Upper lobe of right lung (tissue), 1 donor: ENCODE results near the gene AARS2. TPM values are rescaled to one million over a fixed set of nuclear protein-coding genes. Genes with fewer than 3 reads are reported as not detected.
A peak's percentile ranks its signal among the peaks of the same experiment; 100 is the strongest.

ENCODE experiments used
- ATAC-seq: fragments of 200-7000 bp; cut with Tn5 transposase; one replicate; pipeline ENCODE4 v1.9.1; 2020; ENCODE audit warnings: mild to moderate bottlenecking, moderate library complexity
- DNase-seq: peaks from one replicate; pipeline ENCODE4 v3.0.0-alpha.2; 2020
- H3K27ac ChIP-seq: fragments of 200-600 bp; one replicate; pipeline ENCODE4 v1.8.0; 2022
- H3K27me3 ChIP-seq: fragments of 200-600 bp; one replicate; pipeline ENCODE4 v1.8.0; 2022; ENCODE audit warnings: mild to moderate bottlenecking
- H3K36me3 ChIP-seq: fragments of 200-600 bp; one replicate; pipeline ENCODE4 v1.8.0; 2022
- H3K4me1 ChIP-seq: fragments of 200-600 bp; one replicate; pipeline ENCODE4 v1.8.0; 2022
- H3K4me3 ChIP-seq: fragments of 200-600 bp; one replicate; pipeline ENCODE4 v1.8.0; 2022; ENCODE audit warnings: mild to moderate bottlenecking
- H3K9me3 ChIP-seq: fragments of 200-600 bp; one replicate; pipeline ENCODE4 v1.8.0; 2022
- intact Hi-C: fragments of 100-400 bp; cut with DNase I; formaldehyde crosslinking; loops from one replicate; pipeline ENCODE4 v1.11.0; 2022
- total RNA-seq: library from RNA; stranded (reverse); fragmentation: NEBNext Ultra II Directional; extraction: Animal tissue kit (Norgen Biotek cat#: 25700); gene quantifications from one replicate; pipeline ENCODE4 v1.2.1, GENCODE V29; 2021
- TF ChIP-seq, protein P1 (sequence below): fragments of 200-600 bp; IDR thresholded peaks from one replicate; pipeline ENCODE4 v1.8.0; 2022; ENCODE audit warnings: antibody characterized with exemption
- donor health status: DM: no; HTN: yes; CAD: no; lungs with severe emphysema.

AARS2 gene
- total RNA-seq, 1 donor from 2014 or later, result 11.8 TPM

- intact Hi-C loops, result no loop called here
- ATAC-seq (no peak), DNase-seq (no peak)
- H3K27me3 ChIP-seq, result peaks cover 51% of the 10 kb centered on the region
- H3K36me3 ChIP-seq, result no peaks in the 10 kb centered on the region
- H3K27ac ChIP-seq, result no peak overlapping the region
- no peak overlapping the region for H3K4me3 ChIP-seq
- TF ChIP-seq, protein P1, sequence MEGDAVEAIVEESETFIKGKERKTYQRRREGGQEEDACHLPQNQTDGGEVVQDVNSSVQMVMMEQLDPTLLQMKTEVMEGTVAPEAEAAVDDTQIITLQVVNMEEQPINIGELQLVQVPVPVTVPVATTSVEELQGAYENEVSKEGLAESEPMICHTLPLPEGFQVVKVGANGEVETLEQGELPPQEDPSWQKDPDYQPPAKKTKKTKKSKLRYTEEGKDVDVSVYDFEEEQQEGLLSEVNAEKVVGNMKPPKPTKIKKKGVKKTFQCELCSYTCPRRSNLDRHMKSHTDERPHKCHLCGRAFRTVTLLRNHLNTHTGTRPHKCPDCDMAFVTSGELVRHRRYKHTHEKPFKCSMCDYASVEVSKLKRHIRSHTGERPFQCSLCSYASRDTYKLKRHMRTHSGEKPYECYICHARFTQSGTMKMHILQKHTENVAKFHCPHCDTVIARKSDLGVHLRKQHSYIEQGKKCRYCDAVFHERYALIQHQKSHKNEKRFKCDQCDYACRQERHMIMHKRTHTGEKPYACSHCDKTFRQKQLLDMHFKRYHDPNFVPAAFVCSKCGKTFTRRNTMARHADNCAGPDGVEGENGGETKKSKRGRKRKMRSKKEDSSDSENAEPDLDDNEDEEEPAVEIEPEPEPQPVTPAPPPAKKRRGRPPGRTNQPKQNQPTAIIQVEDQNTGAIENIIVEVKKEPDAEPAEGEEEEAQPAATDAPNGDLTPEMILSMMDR, result no peak
- H3K4me1 ChIP-seq, result no peaks in the 10 kb centered on the region
- no peaks in the 10 kb centered on the region for H3K9me3 ChIP-seq
Observed at GRCh38 chr6:44277763-44278162, 35.4 kb downstream of the AARS2 start.

DNA sequence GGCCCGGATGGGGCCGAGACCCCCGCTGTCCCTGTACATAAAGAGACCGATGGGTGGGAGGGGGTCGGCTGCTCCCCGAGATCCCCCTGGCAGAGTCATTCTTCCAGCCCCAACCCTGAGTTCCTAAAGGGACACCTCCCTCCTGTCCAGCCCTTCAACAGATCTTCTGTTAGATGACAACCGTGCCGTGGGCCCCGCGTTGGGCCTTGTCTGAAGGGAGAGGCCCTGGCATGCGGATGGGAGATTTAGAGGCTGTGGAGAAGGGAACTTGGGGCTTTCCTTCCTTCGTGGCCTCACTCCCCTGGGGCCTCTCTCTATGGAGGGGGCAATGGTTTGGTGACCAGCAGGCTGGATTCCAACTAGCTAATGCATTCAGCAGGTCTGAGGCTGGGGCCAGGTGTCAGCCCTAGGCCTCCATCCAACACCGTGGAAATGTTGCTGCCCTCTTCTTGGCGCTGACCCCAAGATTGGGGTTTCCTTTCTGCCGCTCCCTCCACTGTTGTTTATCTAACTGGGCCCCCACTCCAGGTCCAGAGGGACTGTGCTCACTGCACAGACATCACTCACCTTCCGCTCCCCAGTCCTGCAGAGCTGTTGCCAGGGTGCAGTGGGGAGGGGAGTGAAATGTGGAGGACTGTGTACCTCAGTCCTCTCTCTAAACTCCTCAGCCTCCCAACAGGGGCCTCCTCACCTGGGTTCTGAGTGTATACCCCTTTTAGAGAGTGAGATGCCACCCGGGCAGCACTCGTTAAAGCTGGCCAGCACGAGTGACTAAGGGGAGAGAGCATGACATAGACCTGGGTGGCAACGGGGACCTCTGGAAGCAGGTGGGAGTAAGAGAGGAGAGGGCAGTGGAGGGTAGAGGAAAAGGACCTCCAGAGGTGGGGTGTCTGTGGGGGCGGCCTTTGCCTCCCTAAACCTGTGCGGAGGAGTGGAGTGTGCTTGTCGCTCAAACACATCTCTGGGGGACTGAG is 36.2 kb downstream of the AARS2 start:
- Histone ChIP-seq H3K4me1 (no peaks in the 10 kb centered on the region), H3K36me3 (no peaks in the 10 kb centered on the region), H3K9me3 (no peaks in the 10 kb centered on the region), H3K27me3 (peaks cover 59% of the 10 kb centered on the region), H3K4me3 (no peak overlapping the region), H3K27ac (no peak overlapping the region)
- intact Hi-C loops, result no loop called here
- DNase-seq, result no peak
- TF ChIP-seq, protein P1, result no peak
- no peak for ATAC-seq

DNA sequence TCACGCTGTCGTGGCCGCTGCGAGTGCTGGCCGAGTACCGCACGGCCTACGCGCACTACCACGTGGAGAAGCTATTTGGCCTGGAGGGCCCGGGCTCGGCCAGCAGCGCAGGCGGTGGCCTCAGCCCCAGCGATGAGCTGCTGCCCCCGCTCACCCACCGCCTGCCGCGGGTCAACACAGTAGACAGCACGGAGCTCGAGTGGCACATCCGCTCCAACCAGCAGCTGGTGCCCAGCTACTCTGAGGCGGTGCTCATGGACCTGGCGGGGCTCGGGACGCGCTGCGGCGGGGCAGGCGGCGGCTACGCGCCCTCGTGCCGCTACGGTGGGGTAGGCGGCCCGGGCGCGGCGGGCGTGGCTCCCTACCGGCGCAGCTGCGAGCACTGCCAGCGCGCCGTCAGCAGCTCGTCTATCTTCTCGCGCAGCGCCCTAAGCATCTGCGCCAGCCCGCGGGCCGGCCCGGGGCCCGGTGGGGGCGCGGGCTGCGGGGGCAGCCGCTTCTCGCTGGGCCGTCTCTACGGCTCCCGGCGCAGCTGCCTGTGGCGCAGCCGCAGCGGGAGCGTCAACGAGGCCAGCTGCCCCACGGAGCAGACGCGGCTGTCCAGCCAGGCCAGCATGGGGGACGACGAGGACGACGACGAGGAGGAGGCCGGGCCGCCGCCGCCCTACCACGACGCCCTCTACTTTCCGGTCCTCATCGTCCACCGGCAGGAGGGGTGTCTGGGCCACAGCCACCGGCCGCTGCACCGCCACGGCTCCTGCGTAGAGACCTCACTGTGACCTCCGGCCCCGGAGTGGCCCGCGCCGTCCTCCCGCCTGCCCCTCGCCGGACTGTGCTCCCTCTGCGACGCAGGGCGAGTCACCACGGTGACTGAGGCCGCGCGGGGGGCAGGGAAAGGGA is 37.1 kb downstream of the AARS2 start:
- Histone ChIP-seq H3K27me3 (peaks cover 66% of the 10 kb centered on the region), H3K9me3 (no peaks in the 10 kb centered on the region), H3K4me3 (peak overlapping the region; percentile 36)

DNA sequence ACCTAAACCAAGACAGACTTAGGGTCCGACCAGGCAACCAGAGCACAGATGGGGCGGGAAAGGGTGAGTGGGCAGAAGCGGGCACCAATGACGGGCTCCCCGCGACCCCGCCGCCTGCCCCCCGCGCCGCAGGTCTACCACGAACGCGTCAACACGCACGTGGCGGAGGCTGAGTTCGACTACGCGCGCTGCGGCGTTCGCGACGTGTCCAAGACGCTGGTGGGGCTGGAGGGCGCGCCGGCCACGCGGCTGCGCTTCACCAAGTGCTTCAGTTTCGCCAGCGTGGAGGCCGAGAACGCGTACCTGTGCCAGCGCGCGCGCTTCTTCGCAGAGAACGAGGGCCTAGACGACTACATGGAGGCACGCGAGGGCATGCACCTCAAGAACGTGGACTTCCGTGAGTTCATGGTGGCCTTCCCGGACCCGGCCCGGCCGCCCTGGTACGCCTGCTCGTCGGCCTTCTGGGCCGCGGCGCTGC is 37.8 kb downstream of the AARS2 start:
- Histone ChIP-seq H3K27me3 (peaks cover 67% of the 10 kb centered on the region), H3K4me1 (no peaks in the 10 kb centered on the region), H3K4me3 (no peak overlapping the region), H3K36me3 (no peaks in the 10 kb centered on the region), H3K9me3 (no peaks in the 10 kb centered on the region), H3K27ac (no peak overlapping the region)
- intact Hi-C loops, result no loop called here
- no peak for ATAC-seq
- TF ChIP-seq, protein P1, result no peak
- DNase-seq, result no peak

More for the DNA sequence above, 37.1 kb downstream of the AARS2 start:
- ATAC-seq (peak; percentile 59), DNase-seq (no peak)
- intact Hi-C loops, result no loop called here
- H3K4me1 ChIP-seq, result no peaks in the 10 kb centered on the region
- no peaks in the 10 kb centered on the region for H3K36me3 ChIP-seq
- no peak overlapping the region for H3K27ac ChIP-seq
- TF ChIP-seq, protein P1, result no peak

DNA sequence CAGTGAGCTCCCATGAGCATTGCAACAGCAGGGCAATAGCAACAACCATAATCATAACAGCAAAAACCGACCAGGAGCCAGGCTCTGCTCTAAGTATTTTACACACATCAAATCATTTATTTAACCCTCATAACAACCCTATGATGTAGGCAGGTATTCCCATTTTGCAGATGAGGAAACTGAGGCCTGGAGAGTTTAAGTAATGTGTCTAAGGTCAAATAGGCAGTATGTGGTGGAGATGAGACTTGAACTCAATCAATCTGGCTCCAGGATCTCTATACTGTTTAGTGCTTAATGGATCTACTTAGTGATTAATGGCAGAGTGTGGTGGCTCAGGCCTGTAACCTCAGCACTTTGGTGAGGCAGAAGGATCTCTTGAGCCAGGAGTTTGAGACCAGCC is 39.5 kb downstream of the AARS2 start:
- no peak overlapping the region for H3K4me3 ChIP-seq

More for the DNA sequence above, 39.5 kb downstream of the AARS2 start:
- DNase-seq (no peak), ATAC-seq (no peak)
- Histone ChIP-seq H3K27me3 (peaks cover 72% of the 10 kb centered on the region), H3K4me1 (no peaks in the 10 kb centered on the region), H3K36me3 (no peaks in the 10 kb centered on the region), H3K9me3 (no peaks in the 10 kb centered on the region), H3K27ac (no peak overlapping the region)
- intact Hi-C loops, result no loop called here
- TF ChIP-seq, protein P1, result no peak
